LNCAP (cell line): ENCODE data around the gene IDH3G.

ENCODE experiments used
- TF ChIP-seq, protein P1 (sequence below): fragments of 450-650 bp; IDR thresholded peaks from 2 replicates; pipeline ENCODE4 v1.5.1; 2017; ENCODE audit warnings: mild to moderate bottlenecking

Gene IDH3G

DNA sequence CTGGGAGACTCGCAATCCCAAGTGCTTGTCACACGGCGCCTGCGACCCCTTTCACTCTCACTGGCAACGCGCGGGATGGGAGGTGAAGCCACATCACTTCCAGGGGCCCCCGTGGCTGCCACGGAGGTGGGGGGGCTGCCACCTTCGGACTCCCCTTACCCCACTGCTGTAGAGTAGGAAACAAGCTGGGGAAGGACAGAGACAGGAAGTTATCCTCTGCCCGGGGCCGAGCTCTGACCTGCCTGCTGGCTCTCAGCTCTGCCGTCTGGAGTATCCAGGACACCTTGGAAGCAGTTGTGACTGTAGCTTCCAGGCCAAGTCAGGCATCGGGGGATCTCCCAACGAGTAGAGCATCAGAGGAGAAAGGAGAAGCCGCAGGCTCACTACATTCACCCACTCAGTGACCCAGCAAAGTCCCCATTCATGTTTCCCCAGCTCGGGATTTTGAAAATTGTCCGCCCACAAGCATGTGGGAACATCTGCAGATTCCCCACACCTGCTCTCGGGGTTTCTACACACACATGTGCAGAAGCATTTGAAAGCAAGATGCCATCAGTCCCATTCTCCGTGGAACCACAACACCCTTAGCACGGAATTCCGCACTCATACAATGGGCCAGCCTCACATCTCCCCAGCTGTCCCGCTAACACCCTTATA lies 25.3 kb upstream of the IDH3G start:
- TF ChIP-seq, protein P1, sequence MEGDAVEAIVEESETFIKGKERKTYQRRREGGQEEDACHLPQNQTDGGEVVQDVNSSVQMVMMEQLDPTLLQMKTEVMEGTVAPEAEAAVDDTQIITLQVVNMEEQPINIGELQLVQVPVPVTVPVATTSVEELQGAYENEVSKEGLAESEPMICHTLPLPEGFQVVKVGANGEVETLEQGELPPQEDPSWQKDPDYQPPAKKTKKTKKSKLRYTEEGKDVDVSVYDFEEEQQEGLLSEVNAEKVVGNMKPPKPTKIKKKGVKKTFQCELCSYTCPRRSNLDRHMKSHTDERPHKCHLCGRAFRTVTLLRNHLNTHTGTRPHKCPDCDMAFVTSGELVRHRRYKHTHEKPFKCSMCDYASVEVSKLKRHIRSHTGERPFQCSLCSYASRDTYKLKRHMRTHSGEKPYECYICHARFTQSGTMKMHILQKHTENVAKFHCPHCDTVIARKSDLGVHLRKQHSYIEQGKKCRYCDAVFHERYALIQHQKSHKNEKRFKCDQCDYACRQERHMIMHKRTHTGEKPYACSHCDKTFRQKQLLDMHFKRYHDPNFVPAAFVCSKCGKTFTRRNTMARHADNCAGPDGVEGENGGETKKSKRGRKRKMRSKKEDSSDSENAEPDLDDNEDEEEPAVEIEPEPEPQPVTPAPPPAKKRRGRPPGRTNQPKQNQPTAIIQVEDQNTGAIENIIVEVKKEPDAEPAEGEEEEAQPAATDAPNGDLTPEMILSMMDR = no peak

DNA sequence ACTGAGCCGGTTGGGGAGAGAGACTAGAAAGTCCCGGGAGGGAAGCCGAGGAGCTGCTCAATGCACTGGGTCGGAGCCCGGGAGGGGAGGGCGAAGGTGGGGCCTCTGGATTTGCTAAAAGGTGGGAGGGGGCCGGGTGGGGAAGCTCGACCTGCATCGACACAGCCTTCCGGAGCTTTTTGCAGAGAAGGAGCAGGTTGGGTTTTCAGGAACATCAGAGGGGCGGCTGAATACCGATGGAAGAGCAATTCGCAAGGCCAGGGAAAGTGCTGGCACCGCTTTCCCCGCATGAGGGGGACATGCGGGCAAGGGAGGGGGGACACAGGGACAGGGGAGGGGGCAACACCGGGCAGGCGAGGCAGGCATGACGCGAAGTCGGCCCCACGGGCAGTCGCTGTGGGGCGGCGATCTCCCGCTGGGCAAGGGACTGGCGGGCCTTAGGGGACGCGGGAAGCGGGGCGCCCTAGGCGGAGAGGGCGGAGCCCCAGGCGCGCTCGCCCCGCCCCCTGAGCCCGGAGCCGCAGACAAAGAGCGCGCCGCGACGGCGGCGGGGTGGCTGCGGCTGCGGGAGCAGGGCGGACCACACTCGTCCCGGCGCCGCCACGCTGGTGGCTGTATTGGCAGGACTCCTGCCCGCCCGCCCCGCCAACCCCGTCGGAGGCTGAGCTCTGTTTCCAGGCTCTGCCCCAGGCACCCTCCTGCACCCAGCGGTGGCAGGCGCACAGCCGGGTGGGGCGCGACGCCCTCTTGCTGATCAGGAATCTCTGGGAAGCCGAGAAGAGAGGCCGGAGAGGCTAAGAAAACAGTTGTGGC lies 24.6 kb upstream of the IDH3G start:
- TF ChIP-seq, protein P1 = no peak

DNA sequence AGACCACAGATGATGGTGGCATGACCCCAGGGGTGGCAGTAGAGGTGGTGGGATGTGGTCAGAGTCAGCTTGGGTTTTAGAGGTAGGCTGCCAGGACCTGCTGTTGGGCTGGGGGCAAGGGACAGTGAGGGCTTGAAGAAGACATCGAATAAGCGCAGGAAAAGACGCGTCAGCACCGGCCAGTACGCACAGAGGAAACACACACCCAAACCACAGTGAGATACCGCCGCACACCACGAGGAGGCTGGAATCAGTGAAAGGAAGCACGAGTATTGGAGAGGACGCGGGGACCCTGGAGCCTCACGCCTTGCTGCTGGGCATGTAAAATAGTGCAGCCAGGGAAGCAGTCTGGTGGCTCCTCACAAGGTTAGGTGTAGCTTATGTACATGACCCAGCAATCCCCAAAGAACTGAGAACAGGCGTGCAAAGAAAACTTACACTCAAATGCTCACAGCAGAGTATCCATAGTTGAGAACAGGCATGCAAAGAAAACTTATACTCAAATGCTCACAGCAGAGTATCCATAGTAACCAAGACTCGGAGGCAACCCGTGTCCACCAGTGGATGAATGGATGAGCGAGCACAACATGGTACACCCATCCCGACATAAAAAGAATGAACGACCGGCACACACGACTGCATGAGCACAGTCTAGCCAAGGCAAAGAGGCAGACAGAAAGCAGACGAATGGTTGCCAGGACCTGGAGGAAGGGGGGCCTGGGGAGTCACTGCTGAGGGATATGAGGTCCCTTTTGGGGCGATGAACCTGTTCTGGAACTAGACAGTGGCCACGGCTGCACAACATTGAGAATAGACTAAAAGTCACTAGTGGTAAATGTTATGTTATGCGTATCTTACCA lies 22.9 kb upstream of the IDH3G start:
- TF ChIP-seq, protein P1 = no peak

GRCh38 chrX:153814591-153815315 lies 20.6 kb upstream of the IDH3G start:
- TF ChIP-seq, protein P1 = no peak

DNA sequence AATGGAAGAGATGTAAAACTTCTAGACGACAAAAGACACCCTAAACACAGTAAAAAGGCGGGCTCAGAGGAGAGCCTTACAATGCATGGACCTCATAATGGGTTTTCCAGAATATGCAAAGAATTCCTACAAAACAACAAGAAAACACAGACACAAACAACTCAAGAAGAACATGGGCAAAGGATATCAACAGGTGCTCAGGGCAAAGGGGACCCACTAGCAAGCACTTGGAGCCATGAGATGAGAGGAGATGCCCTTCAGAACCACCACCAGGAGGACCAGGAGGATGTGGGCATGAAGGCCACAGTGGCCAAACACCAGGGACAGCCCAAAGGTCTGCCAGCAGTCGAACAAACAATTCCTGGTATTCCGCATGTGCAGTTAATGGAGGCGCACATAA lies 19.0 kb upstream of the IDH3G start:
- TF ChIP-seq, protein P1 = no peak

GRCh38 chrX:153812220-153812619 lies 18.0 kb upstream of the IDH3G start:
- TF ChIP-seq, protein P1 = no peak

DNA sequence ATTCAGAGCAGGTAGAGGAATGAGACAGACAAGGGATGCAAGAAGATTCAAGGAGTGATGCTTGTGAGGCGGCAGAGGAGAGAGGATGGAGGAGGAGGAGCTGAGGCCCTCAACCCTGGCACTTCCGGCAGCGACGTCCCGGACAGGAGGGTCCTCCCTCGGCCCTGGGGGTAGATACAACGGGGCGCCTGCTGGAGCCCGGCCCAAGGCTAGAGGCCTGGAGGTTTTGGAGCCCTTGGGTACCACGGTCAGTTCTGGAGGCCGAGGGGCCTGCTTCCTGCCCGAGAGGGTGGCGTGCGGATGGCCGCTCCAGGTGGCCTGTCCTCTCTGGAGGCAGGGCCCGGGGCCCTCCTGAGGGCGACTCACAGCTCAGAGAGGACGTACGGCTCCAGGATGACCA lies 13.8 kb upstream of the IDH3G start:
- TF ChIP-seq, protein P1 = no peak
